Glutamatergic neuron (in vitro differentiated cells): Measurements from ENCODE around the gene SMAGP. TPM values are rescaled to one million over a fixed set of nuclear protein-coding genes. Genes with fewer than 3 reads are reported as not detected.

Source experiments
- DNase-seq: peaks from one replicate; pipeline ENCODE4 v3.0.0; 2022
- H3K27ac Mint-ChIP-seq: one replicate; pipeline ENCODE4 v1.8.0; 2020; ENCODE audit warnings: mild to moderate bottlenecking, mixed read lengths, inconsistent platforms; ENCODE audit not compliant: unreplicated experiment
- H3K27me3 Mint-ChIP-seq: one replicate; pipeline ENCODE4 v1.8.0; 2020; ENCODE audit warnings: mild to moderate bottlenecking, moderate library complexity, mixed read lengths, inconsistent platforms; ENCODE audit not compliant: unreplicated experiment
- H3K36me3 Mint-ChIP-seq: one replicate; pipeline ENCODE4 v1.8.0; 2020; ENCODE audit warnings: mild to moderate bottlenecking, mixed read lengths, inconsistent platforms; ENCODE audit not compliant: unreplicated experiment
- H3K4me1 Mint-ChIP-seq: one replicate; pipeline ENCODE4 v1.8.0; 2020; ENCODE audit warnings: mild to moderate bottlenecking, low read depth, mixed read lengths, inconsistent platforms; ENCODE audit not compliant: unreplicated experiment
- H3K4me3 Mint-ChIP-seq: one replicate; pipeline ENCODE4 v1.8.0; 2020; ENCODE audit warnings: mild to moderate bottlenecking, mixed read lengths, inconsistent platforms; ENCODE audit not compliant: unreplicated experiment
- H3K9me3 Mint-ChIP-seq: one replicate; pipeline ENCODE4 v1.8.0; 2020; ENCODE audit warnings: mild to moderate bottlenecking, moderate library complexity, mixed read lengths, inconsistent platforms; ENCODE audit not compliant: unreplicated experiment
- total RNA-seq: library from RNA; stranded (reverse); fragmentation: NEBNext Ultra II Directional; extraction: Animal tissue kit (Norgen Biotek cat#: 25700); gene quantifications from one replicate; pipeline ENCODE4 v1.2.1, GENCODE V29; 2021; ENCODE audit not compliant: unreplicated experiment
- TF ChIP-seq, protein P1 (sequence below): fragments of 200-600 bp; sonication (generic); IDR thresholded peaks from one replicate; pipeline ENCODE4 v1.5.0; 2021; ENCODE audit not compliant: partially characterized antibody, unreplicated experiment

SMAGP gene
- total RNA-seq, 1 donor from 2014 or later: not detected

- H3K27ac Mint-ChIP-seq: no peak overlapping the region
- peaks cover 1% of the 10 kb centered on the region for H3K9me3 Mint-ChIP-seq
- H3K36me3 Mint-ChIP-seq: no peaks in the 10 kb centered on the region
- no peak for DNase-seq
- H3K27me3 Mint-ChIP-seq: peaks cover 2% of the 10 kb centered on the region
- TF ChIP-seq, protein P1, sequence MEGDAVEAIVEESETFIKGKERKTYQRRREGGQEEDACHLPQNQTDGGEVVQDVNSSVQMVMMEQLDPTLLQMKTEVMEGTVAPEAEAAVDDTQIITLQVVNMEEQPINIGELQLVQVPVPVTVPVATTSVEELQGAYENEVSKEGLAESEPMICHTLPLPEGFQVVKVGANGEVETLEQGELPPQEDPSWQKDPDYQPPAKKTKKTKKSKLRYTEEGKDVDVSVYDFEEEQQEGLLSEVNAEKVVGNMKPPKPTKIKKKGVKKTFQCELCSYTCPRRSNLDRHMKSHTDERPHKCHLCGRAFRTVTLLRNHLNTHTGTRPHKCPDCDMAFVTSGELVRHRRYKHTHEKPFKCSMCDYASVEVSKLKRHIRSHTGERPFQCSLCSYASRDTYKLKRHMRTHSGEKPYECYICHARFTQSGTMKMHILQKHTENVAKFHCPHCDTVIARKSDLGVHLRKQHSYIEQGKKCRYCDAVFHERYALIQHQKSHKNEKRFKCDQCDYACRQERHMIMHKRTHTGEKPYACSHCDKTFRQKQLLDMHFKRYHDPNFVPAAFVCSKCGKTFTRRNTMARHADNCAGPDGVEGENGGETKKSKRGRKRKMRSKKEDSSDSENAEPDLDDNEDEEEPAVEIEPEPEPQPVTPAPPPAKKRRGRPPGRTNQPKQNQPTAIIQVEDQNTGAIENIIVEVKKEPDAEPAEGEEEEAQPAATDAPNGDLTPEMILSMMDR: no peak
- H3K4me1 Mint-ChIP-seq: peaks cover 3% of the 10 kb centered on the region
- H3K4me3 Mint-ChIP-seq: no peak overlapping the region
These were observed 69.4 kb downstream of the SMAGP start for GRCh38 chr12:51200806-51201205.

DNA sequence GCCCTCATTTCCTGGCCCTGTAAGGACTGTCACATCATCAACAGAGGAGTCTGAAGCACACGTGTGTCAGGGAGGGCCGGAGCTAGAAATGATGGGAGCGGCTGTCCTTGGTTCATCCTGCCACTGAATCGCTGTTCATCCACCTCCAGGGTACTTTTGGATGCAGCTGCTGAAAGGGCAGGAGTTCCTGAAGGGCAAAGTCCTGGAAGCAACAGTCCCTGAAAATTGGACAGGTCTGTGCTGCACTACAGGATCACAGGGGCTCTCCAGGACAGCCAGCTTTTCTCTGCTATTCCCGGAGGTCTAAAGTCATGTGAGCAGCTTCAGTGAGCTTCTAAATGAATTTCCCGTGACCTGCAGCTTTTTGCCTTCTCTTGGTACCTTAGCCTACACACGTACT lies 70.1 kb downstream of the SMAGP start:
- peaks cover 2% of the 10 kb centered on the region for H3K27me3 Mint-ChIP-seq
- no peak overlapping the region for H3K27ac Mint-ChIP-seq
- TF ChIP-seq, protein P1: no peak
- DNase-seq: no peak
- no peaks in the 10 kb centered on the region for H3K36me3 Mint-ChIP-seq
- H3K9me3 Mint-ChIP-seq: peaks cover 1% of the 10 kb centered on the region
- no peak overlapping the region for H3K4me3 Mint-ChIP-seq
- peaks cover 3% of the 10 kb centered on the region for H3K4me1 Mint-ChIP-seq

- Mint-ChIP-seq H3K4me1 (peaks cover 3% of the 10 kb centered on the region), H3K4me3 (no peak overlapping the region), H3K36me3 (no peaks in the 10 kb centered on the region), H3K9me3 (peaks cover 1% of the 10 kb centered on the region), H3K27me3 (peaks cover 2% of the 10 kb centered on the region), H3K27ac (no peak overlapping the region)
- DNase-seq: no peak
- TF ChIP-seq, protein P1: no peak
These were observed 70.8 kb downstream of the SMAGP start for GRCh38 chr12:51199366-51199945.

GRCh38 chr12:51198568-51199365 lies 71.4 kb downstream of the SMAGP start:
- Mint-ChIP-seq H3K4me1 (peaks cover 3% of the 10 kb centered on the region), H3K27me3 (peaks cover 2% of the 10 kb centered on the region), H3K9me3 (peaks cover 1% of the 10 kb centered on the region), H3K36me3 (no peaks in the 10 kb centered on the region), H3K27ac (no peak overlapping the region), H3K4me3 (no peak overlapping the region)
- DNase-seq: no peak
- TF ChIP-seq, protein P1: no peak
